Mesenchymal stem cell (in vitro differentiated cells and primary cell): ENCODE data around the gene GARIN3.

Experiments
- DNase-seq: peaks from one replicate; pipeline ENCODE4 v3.0.0-alpha.2; 2013
- H2AFZ ChIP-seq: one replicate; pipeline ENCODE4 v1.6.1; 2013; ENCODE audit warnings: low read depth, mild to moderate bottlenecking, control low read depth, inconsistent platforms, low read length, moderate library complexity
- H2AK5ac ChIP-seq: 2 replicates; pipeline ENCODE4 v1.6.1; 2013; ENCODE audit warnings: low read length, moderate library complexity, mild to moderate bottlenecking, inconsistent platforms; ENCODE audit not compliant: severe bottlenecking
- H2BK120ac ChIP-seq: one replicate; pipeline ENCODE4 v1.6.1; 2013; ENCODE audit warnings: low read depth, mild to moderate bottlenecking, inconsistent platforms, low read length, moderate library complexity
- H2BK12ac ChIP-seq, 2 experiments: one replicate each; pipeline ENCODE4 v1.6.1; 2013; ENCODE audit warnings: inconsistent platforms in 2 of 2, low read length in 2 of 2, mild to moderate bottlenecking in 2 of 2, moderate library complexity in 2 of 2, control low read depth in 1 of 2
- H2BK15ac ChIP-seq: one replicate; pipeline ENCODE4 v1.6.1; 2013; ENCODE audit warnings: mild to moderate bottlenecking, low read depth, inconsistent platforms; ENCODE audit not compliant: poor library complexity, severe bottlenecking
- H2BK5ac ChIP-seq: 2 replicates; pipeline ENCODE4 v1.6.1; 2013; ENCODE audit warnings: low read depth, mild to moderate bottlenecking, low read length, control low read depth, inconsistent platforms; ENCODE audit not compliant: poor library complexity, severe bottlenecking
- H3K14ac ChIP-seq, 2 experiments: one replicate each; pipeline ENCODE4 v1.6.1; 2013; ENCODE audit warnings: inconsistent platforms in 2 of 2, low read length in 2 of 2, control low read depth in 1 of 2, mild to moderate bottlenecking in 1 of 2, moderate library complexity in 1 of 2
- H3K18ac ChIP-seq, 2 experiments: one replicate each; pipeline ENCODE4 v1.6.1; 2013; ENCODE audit warnings: inconsistent platforms in 2 of 2, low read length in 2 of 2, control low read depth in 1 of 2, low read depth in 1 of 2, mild to moderate bottlenecking in 1 of 2
- H3K23ac ChIP-seq, 2 experiments: one replicate each; pipeline ENCODE4 v1.6.1; 2013; ENCODE audit warnings: inconsistent platforms in 2 of 2, low read length in 2 of 2, mild to moderate bottlenecking in 2 of 2, moderate library complexity in 2 of 2, control low read depth in 1 of 2
- H3K27ac ChIP-seq: 2 replicates; pipeline ENCODE4 v1.5.1; 2013; ENCODE audit warnings: mild to moderate bottlenecking, moderate library complexity, low read length, control low read depth, inconsistent platforms; ENCODE audit not compliant: poor library complexity, severe bottlenecking
- H3K27me3 ChIP-seq, 2 experiments: 2 replicates each; pipeline versions ENCODE4 v1.6.1 to v1.7.0; 2013; ENCODE audit warnings: low read length in 2 of 2, mild to moderate bottlenecking in 2 of 2, moderate library complexity in 2 of 2, control low read depth in 1 of 2, inconsistent platforms in 1 of 2; ENCODE audit not compliant: control insufficient read depth in 1 of 2, insufficient read depth in 1 of 2
- H3K36me3 ChIP-seq, 2 experiments: 2 replicates each; pipeline versions ENCODE4 v1.6.1 to v1.7.0; 2013; ENCODE audit warnings: low read length in 2 of 2, control low read depth in 1 of 2, inconsistent platforms in 1 of 2, low read depth in 1 of 2, mild to moderate bottlenecking in 1 of 2; ENCODE audit not compliant: insufficient read depth in 2 of 2, control insufficient read depth in 1 of 2
- H3K4ac ChIP-seq, 2 experiments: one replicate each; pipeline ENCODE4 v1.6.1; 2013; ENCODE audit warnings: inconsistent platforms in 2 of 2, low read length in 2 of 2, mild to moderate bottlenecking in 2 of 2, moderate library complexity in 2 of 2, control low read depth in 1 of 2, low read depth in 1 of 2
- H3K4me1 ChIP-seq: 2 replicates; pipeline ENCODE4 v1.6.1; 2013; ENCODE audit warnings: low read depth, low read length, control low read depth; ENCODE audit not compliant: control insufficient read depth, insufficient read depth
- H3K4me2 ChIP-seq: 2 replicates; pipeline ENCODE4 v1.6.1; 2013; ENCODE audit warnings: low read length, mild to moderate bottlenecking, inconsistent platforms; ENCODE audit not compliant: poor library complexity, severe bottlenecking
- H3K4me3 ChIP-seq, 2 experiments: 2 replicates each; pipeline versions ENCODE4 v1.5.1 to v1.7.0; 2013; ENCODE audit warnings: low read length in 2 of 2, mild to moderate bottlenecking in 2 of 2, control low read depth in 1 of 2, low read depth in 1 of 2; ENCODE audit not compliant: insufficient read depth in 1 of 2
- H3K79me1 ChIP-seq: replicated peaks from 2 replicates; pipeline ENCODE4 v1.6.1; 2013; ENCODE audit warnings: mild to moderate bottlenecking, control low read depth, low read length, inconsistent platforms; ENCODE audit not compliant: poor library complexity, severe bottlenecking
- H3K9ac ChIP-seq: 2 replicates; pipeline ENCODE4 v1.7.0; 2013; ENCODE audit warnings: mild to moderate bottlenecking, low read length, moderate library complexity
- H3K9me3 ChIP-seq: 2 replicates; pipeline ENCODE4 v1.7.0; 2013; ENCODE audit warnings: mild to moderate bottlenecking, low read length; ENCODE audit not compliant: control insufficient read depth
- H4K8ac ChIP-seq: one replicate; pipeline ENCODE4 v1.6.1; 2013; ENCODE audit warnings: inconsistent platforms, mild to moderate bottlenecking, low read length, moderate library complexity
- H4K91ac ChIP-seq: one replicate; pipeline ENCODE4 v1.6.1; 2013; ENCODE audit warnings: mild to moderate bottlenecking, low read length, inconsistent platforms
- WGBS: methylation state at CpG from one replicate; pipeline ENCODE4 v1.1.7; 2013; ENCODE audit warnings: mixed read lengths; 5-methylcytosine and 5-hydroxymethylcytosine counted together

The GARIN3 gene

DNA sequence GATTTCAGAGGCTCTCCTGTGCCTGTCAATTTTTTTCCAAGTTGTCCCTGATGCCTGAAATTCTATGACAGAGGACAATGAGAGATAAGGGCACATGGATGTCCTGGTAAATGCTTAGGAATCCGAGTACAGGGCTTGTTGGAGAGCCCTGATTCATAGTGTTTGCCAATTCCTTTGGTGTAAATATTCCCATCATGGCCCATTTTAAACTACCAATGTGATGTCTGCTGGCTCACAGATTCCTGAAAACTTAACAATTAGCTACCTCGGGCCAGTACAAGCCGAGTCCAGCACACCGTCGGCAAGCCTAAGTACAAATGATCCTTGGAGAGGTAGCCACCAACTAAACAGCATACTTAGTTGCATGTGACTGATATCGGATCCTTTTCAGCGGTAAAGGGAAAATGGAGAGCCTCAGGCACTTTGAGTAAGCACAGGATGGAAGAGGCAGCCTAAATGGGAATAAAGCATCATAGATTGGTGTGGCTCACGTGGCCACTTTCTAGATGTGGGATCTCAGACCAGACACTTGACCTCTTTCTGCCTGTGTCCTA, 18.1 kb upstream of the GARIN3 start:
- no peak overlapping the region for H3K18ac ChIP-seq
- H3K23ac ChIP-seq = no peak overlapping the region
- H3K9me3 ChIP-seq = no peaks in the 10 kb centered on the region
- H3K4me2 ChIP-seq = no peak overlapping the region
- H4K8ac ChIP-seq = no peak overlapping the region
- H3K27me3 ChIP-seq = peaks cover 8 to 10% of the 10 kb centered on the region in 2 experiments
- H3K4me1 ChIP-seq = no peaks in the 10 kb centered on the region
- no peak overlapping the region for H2BK120ac ChIP-seq
- H4K91ac ChIP-seq = no peak overlapping the region
- no peak overlapping the region for H2AK5ac ChIP-seq
- H3K79me1 ChIP-seq = no peaks in the 10 kb centered on the region
- no peak overlapping the region for H3K27ac ChIP-seq
- H2BK15ac ChIP-seq = no peak overlapping the region
- H2AFZ ChIP-seq = no peak overlapping the region
- H2BK12ac ChIP-seq = no peak overlapping the region
- no peak for DNase-seq
- no peak overlapping the region for H2BK5ac ChIP-seq
- H3K14ac ChIP-seq = no peak overlapping the region
- no peak overlapping the region for H3K4me3 ChIP-seq
- H3K4ac ChIP-seq = no peak overlapping the region
- H3K9ac ChIP-seq = no peak overlapping the region
- H3K36me3 ChIP-seq = no peaks in the 10 kb centered on the region
- 80% methylated on average over 7 of the region's 8 CpGs for WGBS

GRCh38 chr5:157182143-157182757, 16.2 kb upstream of the GARIN3 start:
- DNase-seq = no peak
- no peak overlapping the region for H2BK15ac ChIP-seq

GRCh38 chr5:157180374-157181264, 14.6 kb upstream of the GARIN3 start, which contains the start of gene ITK:
Gene ITK (plus strand): TSS chr5:157180840. CDS start chr5:157180978, 138 bp downstream.
- Histone ChIP-seq H3K14ac (no peak within 1 kb of the TSS), H3K79me1 (no peaks in the 10 kb centered on the region), H3K36me3 (no peaks in the 10 kb centered on the region), H3K18ac (no peak within 1 kb of the TSS), H2AFZ (no peak within 1 kb of the TSS), H3K27ac (no peak within 1 kb of the TSS), H4K91ac (no peak within 1 kb of the TSS), H2AK5ac (no peak within 1 kb of the TSS), H3K9ac (no peak within 1 kb of the TSS), H3K9me3 (no peaks in the 10 kb centered on the region), H3K4me2 (no peak within 1 kb of the TSS), H3K27me3 (peaks cover 8 to 10% of the 10 kb centered on the region in 2 experiments), H2BK15ac (no peak within 1 kb of the TSS), H3K23ac (no peak within 1 kb of the TSS), H2BK120ac (no peak within 1 kb of the TSS), H4K8ac (no peak within 1 kb of the TSS), H2BK5ac (no peak within 1 kb of the TSS), H3K4ac (no peak within 1 kb of the TSS), H2BK12ac (no peak within 1 kb of the TSS), H3K4me3 (no peak within 1 kb of the TSS), H3K4me1 (no peaks in the 10 kb centered on the region)
- 55% methylated on average over 4 of the region's 8 CpGs for WGBS
- DNase-seq = no peak

More at GRCh38 chr5:157182143-157182757, 16.2 kb upstream of the GARIN3 start:
- Histone ChIP-seq H3K14ac (no peak overlapping the region), H2AK5ac (no peak overlapping the region), H2BK12ac (no peak overlapping the region), H3K4me3 (no peak overlapping the region), H3K4ac (no peak overlapping the region), H4K91ac (no peak overlapping the region), H2AFZ (no peak overlapping the region), H3K23ac (no peak overlapping the region), H2BK120ac (no peak overlapping the region), H4K8ac (no peak overlapping the region), H3K4me2 (no peak overlapping the region), H3K27me3 (peaks cover 8 to 13% of the 10 kb centered on the region in 2 experiments), H3K27ac (no peak overlapping the region), H3K9me3 (no peaks in the 10 kb centered on the region), H3K9ac (no peak overlapping the region), H3K18ac (no peak overlapping the region), H2BK5ac (no peak overlapping the region), H3K79me1 (no peaks in the 10 kb centered on the region), H3K4me1 (no peaks in the 10 kb centered on the region), H3K36me3 (no peaks in the 10 kb centered on the region)
- WGBS = 74% methylated on average over 2 of the region's 3 CpGs

DNA sequence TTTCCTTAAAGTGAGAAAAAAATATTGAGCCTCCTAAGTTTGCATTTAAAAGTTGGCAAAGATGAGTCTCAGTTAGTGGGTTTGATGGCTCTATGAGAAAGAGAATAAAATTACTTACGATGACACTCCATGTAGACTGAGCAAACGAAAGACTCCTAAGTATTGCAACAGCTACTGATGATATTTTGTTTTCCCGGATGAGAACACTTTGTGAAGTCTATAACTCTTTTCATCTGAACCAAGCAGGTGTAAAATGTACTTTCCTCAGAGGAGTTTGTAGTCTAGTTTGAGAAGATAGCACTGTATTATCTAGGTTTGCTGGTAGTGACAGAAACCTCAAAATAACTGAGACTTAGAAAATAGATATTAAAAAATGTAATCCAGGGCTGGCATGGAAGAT, 12.9 kb upstream of the GARIN3 start:
- Histone ChIP-seq H4K8ac (no peak overlapping the region), H3K9ac (no peak overlapping the region), H3K27ac (no peak overlapping the region), H2BK12ac (no peak overlapping the region), H3K18ac (no peak overlapping the region), H2AK5ac (no peak overlapping the region), H2AFZ (no peak overlapping the region), H4K91ac (no peak overlapping the region), H3K4me1 (no peaks in the 10 kb centered on the region), H3K4me3 (no peak overlapping the region), H3K36me3 (no peaks in the 10 kb centered on the region), H3K4ac (no peak overlapping the region), H3K79me1 (no peaks in the 10 kb centered on the region), H3K4me2 (no peak overlapping the region), H3K14ac (no peak overlapping the region), H3K23ac (no peak overlapping the region), H2BK15ac (no peak overlapping the region), H2BK120ac (no peak overlapping the region), H3K27me3 (peaks cover 3 to 10% of the 10 kb centered on the region in 2 experiments), H3K9me3 (no peaks in the 10 kb centered on the region), H2BK5ac (no peak overlapping the region)
- 100% methylated on average over 2 of the region's 3 CpGs for WGBS
- DNase-seq = no peak
